GOT3 (cell line): Measurements from ENCODE around the gene CEP63.

ENCODE experiments used
- DNase-seq: peaks from one replicate; lab custom pipeline; 2025; ENCODE audit warnings: mixed read lengths; lab: John Stamatoyannopoulos, UW

Gene CEP63

DNA sequence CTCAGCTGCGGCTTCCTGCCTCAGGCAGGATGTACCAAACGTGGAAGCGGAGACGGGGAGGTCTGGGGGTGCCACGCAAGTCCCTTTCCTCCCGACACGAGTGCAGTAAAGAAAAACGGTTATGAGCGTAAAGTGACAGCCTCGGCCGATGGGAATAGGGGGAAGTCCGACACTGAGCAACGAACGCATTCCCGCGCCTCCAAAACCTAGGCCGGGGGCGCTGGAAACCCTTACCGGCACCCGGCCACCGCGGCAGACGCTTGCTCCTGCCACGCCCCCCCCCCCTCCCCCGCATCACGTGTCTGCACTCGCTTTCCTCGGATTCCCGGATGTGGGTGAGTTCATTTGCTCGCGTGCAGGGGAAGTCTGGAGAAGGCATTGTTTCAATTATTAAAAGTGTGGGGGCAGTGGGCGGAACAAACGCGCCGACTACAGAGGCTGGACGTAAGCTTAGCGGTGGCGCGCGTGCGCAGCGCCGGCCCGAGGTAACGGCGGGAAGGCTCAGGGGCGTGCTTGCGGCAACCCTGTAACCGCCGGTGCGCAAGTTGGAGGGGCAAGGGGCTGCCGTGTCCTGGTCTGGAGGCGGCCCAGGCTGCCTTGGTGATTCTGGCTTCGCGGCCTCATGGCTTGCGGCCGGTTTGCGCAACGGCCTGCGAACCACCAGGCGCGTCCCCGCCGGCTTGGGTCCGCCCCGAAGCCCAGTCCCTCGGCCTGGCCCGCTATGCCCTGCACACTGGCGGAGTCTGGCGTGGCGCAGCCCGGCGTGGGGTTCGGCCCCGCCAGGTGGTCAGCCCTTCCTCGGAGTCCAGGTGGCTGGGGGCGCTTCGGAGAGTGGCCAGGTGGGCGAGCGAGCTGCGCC, at the start of gene CEP63, which contains the start of gene ANAPC13:
CEP63 (plus strand) TSS at position 340 of the 859 bp plus-strand sequence. CDS start 9,264 bp downstream, outside the sequence.
ANAPC13 (minus strand) TSS at position 268 of the 859 bp plus-strand sequence. CDS start 3,081 bp downstream, outside the sequence.
- peak; percentile 96 for DNase-seq

DNA sequence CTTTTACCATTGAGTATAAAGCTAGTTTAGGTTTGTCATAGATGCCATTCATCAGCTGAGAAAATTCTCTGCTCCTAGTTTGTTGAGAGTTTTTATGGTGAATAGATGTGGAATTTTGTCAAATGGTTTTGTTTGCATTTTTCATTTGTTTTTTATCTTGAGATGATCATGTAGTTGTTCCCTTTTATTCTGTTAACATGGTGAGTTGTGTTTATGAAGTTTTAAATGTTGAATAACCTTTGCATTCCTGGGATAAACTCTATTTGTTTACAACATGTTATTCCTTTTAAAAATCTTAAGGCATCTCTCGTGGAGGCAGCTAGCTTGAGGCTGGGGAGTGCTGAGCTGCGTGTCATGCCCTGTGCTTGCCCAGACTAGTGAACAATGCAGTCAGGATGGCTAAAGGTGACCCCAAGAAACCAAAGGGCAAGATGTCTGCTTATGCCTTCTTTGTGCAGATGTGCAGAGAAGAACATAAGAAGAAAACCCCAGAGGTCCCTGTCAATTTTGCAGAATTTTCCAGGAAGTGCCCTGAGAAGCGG, 48.6 kb upstream of the CEP63 start:
- no peak for DNase-seq

DNA sequence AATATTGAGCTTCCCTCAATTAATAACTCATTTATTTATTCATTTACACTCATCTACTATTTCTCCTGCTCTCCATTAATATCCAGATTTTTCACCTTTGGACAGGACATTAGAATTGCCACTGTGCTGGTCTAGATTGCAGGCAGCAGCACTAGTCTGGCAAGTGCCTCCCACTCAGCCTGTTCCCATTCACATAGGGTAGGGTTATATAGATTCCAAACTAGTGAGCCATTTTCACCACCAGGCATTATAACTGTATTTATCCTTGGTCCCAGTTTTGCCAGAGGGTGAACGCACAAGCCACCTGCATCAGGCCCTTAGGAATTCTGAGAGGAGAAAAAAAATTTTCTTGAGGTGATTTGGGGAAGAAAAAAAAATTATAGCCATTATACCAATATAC, 44.5 kb upstream of the CEP63 start:
- no peak for DNase-seq

DNA sequence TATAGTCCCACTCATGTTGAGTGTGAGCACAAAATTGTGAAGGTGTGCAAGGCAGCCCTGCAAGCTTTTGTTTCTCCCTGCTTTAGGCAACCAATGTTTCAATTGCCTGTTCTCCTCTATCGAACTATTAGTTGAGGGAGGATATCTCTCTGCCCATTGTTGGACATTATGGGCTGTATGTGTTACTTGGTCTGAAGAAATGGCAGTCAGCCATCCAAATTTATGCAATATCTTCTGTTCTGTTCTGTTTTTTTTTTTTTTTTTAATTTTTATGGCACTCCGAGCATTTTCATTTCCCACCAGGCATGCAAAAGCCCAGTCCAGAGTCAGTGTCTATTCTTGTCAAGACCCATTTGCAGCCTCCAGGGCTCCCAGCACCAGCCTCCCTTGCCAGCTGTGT, 44.0 kb upstream of the CEP63 start:
- no peak for DNase-seq

DNA sequence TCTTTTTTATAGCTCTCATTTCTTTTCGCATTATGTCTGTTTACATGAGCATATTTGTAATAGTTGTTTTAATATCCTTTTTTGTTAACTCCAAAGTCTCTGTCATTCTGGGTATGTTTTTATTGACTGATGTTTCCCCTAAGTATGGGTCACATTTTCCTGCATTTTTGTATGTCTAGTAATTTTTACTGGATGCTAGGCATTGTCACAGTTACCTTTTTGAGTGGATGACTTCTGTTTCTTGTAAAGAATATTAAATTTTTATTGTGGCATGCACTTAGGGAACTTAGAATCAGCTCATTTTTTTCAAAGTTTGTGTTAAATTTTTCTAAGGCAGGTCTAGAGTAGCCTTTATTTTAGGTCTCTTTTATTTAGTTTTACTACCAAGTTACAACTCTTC, 40.8 kb upstream of the CEP63 start:
- no peak for DNase-seq

DNA sequence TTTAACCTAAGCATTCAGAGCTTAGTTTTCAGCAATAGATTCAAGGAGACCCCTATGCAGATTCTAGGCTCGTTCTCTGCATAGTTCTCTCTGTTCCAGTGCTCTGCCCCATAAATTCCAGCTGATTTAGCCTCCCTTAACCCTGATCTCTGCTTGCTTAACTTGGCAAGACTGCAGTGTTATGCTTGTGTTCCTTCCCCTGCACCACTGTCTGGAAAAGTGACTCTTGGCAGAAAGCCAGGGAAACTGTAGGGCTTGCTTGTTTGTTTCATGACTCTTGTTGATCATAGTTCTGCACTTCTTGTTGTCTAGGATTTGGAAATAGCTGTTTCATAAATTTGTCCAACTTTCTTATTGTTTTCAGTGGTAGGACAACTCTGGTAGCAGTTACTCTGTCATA, 40.2 kb upstream of the CEP63 start:
- DNase-seq, result no peak

DNA sequence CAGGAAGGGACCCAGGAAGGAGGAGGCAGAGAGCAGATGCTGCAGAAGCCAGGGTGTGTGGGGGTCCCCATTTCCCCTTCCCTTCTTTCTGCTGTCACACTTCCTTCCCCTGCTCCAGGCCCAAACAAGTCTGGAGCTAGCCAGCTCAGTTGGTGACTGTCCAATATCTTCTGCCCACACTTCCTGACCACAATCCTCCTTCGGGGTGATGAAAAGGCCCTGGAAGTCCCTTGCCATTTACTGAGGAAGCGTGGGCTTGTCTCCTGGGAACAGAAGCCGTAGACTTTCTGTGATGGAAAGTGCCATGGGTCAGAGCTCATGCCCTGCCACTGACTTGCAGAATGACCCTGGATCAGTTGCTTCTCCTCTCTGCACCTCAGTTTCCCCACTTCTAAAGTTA, 39.1 kb upstream of the CEP63 start:
- no peak for DNase-seq

DNA sequence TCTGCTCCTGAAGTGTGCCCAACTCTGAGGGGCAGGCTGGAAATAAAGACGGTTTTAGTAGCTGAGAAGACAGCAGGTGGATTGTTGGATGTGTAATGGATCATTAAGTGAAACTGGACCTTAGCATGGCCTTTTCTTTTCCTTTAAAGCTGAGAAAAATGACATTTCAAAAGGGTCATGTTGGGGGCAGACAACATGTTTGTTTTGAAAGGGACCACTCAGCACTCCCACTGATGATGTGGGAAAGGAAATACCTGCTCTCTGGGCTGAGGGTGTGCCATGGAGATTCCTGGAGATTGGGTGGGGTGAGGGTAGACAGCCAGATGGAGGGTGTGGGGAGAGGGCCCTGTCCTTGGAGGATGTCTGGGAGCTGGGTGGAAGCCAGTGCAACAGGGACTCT, 38.5 kb upstream of the CEP63 start:
- no peak for DNase-seq

DNA sequence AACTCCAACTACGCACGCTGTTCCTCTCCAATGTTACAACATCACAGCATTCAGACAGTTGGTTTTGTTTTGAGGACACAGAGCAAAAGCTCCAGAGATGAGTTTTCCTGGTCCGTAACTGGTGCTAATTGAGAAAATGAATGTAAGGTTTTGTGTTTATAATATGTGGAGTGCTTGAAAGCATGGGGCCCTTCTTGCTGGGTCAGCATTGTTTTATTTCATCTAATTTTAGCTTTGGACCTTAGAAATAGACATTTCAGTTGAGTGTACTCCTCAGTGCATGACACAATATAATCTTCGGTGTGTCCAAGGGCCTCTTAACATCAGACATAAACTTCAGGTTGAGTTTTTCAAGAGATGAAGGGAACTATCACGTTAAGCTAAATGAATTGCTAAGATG, 37.2 kb upstream of the CEP63 start:
- no peak for DNase-seq

DNA sequence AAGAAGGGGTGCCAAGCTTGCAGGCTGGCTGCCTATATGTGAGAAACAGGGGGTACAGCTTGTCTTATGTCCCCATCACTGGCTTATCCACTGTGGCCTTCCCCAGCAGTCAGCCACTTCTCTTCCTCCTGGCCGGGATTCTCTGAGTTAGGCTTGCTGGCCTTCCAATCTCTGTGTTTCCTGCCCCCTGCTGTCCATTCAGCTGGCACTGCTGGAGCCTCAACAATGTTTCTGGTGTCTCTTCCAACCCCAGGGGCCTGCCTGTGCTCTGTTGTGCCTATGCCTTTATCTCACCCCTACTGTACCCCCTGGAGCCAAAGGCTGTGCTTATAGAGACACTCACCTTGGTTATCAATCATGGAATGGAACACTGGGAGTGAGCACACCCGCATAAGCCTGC, 36.6 kb upstream of the CEP63 start:
- DNase-seq, result no peak

DNA sequence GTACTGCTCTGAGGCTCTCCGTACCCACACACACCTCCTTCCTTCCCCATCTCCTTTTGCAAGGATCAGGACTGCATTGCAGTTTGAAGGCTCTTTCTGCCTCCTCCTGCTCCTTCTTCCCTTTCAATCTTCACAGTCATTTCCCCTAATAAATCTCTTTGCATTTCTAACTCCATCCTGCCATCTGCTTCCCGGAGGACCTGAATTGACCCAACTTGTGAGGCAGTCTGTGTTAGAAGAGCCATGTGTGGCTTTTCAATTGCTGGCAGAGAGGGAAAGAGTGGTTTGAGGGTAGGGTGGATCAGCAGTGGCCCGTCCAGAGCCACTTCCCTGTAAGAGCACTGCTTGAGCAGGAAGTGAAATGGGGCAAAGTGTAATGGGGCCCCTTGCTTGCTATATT, 35.9 kb upstream of the CEP63 start:
- DNase-seq, result no peak

DNA sequence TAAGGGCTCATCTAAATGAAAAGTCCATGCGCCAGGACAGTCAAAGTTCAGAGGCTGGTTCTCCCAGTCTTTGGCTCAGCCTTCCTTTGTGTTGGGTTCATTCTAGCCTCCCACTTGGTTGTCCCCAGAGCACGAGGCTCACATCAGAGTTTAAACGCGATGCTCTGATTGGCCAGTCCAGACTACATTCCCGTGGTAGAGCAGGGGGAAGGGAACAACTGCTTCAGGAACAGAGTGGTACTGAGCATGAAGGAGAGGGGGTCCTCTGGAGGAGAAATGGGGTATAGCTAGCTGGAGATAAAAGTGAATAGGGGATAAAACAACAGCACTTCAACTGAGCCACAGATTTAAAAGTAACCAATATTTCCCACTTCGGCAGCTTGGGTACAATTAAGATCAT, 32.2 kb upstream of the CEP63 start:
- no peak for DNase-seq

DNA sequence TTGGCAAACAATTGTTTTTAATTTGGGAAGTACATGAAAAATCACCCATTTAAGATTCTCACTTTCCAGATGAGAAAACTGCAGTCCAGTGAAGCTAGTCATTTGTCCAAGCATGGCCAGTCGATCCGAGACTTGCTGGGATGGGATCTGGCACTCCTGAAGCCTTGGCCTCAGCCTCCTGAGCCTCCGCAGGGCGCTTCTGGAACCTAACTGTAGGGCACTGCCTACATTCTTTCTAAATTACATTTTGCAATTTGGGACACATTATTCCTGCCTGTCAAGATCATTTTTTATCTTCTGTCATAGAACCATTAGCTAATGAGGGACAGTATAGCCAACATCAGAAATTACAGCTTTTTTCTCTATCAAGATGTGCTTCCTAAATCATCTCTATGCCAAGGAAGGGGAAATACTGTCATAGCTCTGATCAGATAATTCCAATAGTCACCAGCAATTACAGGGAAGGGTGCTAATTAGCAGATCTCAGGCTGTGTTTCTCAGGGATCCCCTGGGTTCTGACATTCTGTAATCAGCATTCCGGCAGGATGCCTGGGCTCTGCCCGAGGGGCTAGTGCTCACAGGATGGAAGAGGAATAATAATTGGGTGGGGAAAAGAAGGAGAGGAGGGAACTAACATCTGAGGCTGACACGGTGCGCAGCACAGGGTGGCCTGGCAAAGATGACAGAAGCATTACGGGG, 28.3 kb upstream of the CEP63 start:
- no peak for DNase-seq

DNA sequence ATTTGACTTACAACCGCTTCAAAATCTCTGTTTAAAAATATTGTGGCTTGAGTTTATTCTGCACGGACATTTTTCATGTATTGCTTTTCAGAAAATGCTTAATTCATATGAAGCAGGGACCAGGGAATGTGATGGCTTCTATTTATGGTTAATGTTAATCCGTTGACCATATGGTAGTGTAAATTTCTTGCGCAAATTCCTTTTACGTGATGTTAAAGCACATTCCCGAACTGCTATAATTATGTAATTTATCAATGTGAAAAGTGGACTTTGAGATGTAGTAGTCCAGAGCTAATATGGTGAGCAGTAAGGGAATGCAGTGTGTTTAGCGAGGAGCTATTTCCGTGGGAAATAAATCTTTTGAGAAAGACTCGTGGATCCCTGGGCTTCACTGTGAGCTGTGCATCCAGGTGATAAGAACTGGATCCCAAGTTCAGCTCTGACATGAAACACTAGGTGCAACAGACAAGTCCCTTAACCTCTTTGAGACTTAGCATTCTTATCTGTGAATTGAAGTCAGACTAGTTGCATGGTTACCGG, 27.4 kb upstream of the CEP63 start:
- no peak for DNase-seq

DNA sequence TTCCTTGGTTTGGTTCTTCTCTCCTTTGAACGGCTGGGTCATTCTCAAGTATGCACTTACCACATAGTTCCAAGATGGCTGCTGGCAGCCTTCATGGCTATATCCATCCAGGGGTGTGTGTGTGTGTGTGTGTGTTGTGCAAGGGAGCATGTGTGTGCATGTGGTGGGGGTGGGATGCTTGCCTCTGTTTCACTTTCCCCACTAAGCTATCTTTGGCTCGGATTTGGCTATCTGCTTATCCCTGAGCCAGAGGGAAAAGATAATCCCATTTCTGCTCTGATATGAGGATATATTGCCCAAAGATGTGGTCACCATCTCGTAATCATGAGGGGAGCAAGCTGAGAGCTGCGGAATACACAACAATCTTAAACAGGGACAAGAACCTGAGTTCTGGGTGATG, 26.3 kb upstream of the CEP63 start:
- no peak for DNase-seq

DNA sequence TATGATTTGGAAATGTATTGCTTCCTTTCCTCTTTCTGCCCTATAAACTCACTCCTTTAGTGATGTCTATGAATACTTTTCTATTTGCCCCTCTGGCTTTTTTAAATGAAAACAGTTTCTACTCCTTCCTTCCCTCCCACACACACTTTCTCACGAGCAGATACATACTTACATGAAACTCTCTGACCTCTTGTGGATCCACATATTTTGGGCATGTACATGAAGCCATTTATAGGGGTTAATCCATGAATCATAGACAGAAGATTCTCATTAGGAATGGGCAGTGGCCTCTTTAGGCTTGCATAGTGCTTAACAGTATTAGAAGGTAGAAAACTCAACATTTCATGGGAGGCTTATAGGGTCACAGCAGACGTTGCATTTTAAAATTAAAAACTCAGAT, 24.9 kb upstream of the CEP63 start:
- no peak for DNase-seq

DNA sequence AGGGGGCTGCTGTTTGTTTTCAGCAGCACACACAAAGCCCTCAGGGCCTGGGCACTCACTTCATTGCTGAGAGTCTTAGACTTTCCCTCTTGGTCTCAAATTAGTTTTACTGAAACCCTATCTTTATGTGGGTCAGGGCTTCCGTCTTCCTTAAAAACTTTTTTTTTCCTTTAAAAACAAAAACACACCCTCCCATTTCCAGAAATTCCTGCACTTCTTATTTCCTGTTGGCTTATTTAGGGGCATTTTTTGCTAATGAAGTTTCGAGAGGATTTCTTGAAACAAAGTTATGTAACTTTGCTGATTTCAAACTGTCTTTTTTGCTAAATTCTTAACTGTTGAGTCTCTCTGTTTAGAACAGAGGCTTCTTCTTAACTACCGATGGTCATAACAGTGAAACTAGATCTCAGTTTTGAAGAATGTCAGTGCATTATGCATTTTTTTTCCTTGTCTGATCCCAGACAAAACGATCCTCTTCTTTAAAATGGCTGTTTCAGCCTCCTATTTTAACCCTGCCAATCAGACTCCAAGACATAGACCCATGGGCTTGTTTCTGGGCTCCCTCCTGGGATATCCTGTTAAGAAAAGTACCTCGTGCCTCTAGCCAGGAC, 23.4 kb upstream of the CEP63 start:
- DNase-seq, result no peak

DNA sequence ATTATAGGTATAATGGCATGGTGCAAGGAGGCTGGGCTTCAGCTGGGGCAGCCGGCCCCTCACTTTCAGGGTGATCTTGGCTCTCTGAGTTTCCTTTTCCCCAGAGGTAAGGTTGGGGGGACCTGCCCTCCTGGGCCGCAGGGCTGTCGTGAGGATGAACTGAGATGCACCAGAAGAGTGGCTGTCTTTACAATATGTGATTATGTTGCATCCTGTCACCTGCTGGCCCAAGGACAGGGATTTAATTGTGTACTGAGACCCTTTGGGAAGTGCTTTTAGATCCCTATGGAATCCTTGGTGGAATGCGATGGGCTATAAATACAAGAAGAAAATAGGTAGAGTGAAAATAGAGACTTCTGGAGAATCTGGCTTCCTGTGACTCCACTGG, 22.2 kb upstream of the CEP63 start:
- DNase-seq, result no peak

DNA sequence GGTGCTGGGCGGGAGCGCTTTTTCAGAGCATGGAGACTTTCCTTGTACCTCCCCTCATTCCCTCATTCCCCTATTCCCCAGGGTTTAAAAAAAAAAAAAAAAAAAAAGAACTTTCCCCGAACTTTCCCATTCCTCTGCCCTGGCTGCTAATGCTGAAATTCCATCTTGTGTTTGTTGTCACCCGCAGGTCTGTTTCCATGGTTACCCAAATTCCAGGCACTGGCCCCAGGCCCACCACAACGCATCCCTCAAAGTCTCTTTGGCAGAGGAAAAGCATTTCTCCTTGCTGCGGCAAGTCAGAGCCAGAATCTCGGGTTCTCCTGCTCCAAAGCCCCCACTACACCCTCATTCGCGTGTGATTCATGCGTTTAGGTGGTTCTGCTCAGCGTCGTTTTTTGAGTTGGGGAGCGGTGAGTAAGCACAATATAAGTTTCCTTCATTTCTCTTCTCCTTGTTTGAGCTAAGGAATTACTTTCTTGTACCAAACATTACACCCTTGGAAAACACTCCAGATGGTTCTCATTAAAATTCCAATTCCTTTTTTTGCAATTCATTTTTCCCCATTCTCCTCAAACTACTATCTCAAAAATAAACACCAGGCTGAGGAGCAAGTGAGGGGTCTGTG, 21.7 kb upstream of the CEP63 start:
- peak; percentile 88 for DNase-seq

DNA sequence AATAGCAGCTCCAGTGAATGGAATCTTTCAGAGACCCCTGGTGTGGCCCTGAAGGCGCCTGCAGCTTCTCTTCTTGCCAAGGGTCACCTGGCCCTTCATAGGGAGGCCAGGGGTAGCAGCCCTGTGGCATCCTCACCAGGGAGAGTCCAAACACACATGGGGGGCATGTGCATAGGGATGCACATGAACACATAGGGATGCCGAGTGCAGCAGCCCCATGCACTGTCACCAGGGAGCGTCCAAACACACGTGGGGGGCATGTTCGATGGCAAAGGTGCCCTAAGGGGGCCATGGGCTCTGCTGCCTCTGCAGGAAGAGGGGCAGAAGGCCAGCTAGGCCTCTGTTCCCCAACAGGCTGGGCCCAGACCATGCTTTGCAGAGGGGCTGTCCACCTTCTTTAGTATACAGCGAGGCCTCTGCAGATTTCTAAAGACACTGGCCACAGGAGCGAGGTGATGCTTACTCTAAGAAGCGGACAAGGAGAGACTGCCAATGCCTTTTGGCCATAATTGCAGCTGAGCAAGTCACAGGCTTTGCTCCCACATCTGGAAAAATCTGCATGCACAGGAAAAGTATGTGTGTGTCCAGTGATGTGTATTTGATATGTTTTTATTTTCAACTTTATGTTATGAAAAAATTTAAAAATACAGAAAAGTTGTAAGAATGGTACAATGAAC, 21.0 kb upstream of the CEP63 start:
- no peak for DNase-seq

DNA sequence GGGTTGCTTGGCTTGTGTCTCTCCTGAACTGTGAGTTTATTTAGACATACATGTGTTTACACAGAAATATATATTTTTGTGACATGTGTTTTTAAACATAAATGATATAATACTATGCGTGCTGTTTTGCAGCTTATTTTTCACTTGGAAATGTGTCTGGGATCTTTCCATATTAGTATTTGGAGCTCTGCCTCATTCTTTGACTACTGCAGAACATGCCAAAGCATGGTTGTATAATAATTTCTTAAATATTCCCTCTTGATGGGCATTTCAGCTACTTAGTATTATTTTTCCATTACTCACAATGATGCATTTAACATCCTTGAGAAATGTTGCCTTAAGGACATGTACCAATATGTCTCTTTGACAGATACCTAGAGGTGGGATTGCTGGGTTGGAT, 19.5 kb upstream of the CEP63 start:
- DNase-seq, result no peak
